Measurements from ENCODE around the gene SLC15A3. TPM values are rescaled to one million over a fixed set of nuclear protein-coding genes. Genes with fewer than 3 reads are reported as not detected.

The SLC15A3 gene
- polyA plus RNA-seq, 3 donors: 27.1 to 121 (median 35.0) TPM

GRCh38 chr11:60939855-60940254 lies 12.1 kb downstream of the SLC15A3 start:
- WGBS (ENCODE audit: insufficient coverage): no CpG with 5 or more reads among the region's 2 CpGs
- H3K4me1 Mint-ChIP-seq: peaks cover 9% of the 10 kb centered on the region
- peaks cover 100% of the 10 kb centered on the region for H4K20me1 ChIP-seq (ENCODE audit: insufficient read depth, low read length)
- no peak overlapping the region for H3K4me3 ChIP-seq (replicated peaks in 1 of 3; ENCODE audit: low read depth in 2 of 3, low read length in 3 of 3)
- H2AFZ ChIP-seq (ENCODE audit: insufficient read depth, low read depth, low read length, poor library complexity, severe bottlenecking): no peak overlapping the region
- no peaks in the 10 kb centered on the region for H3K4me1 ChIP-seq (ENCODE audit: control insufficient read depth in 1 of 2, insufficient read depth in 2 of 2, low read length in 2 of 2)
- H3K27ac Mint-ChIP-seq: no peak overlapping the region
- intact Hi-C loops (cut with micrococcal nuclease): no loop called here
- no peak for DNase-seq
- peaks cover 10% of the 10 kb centered on the region for H3K79me2 ChIP-seq (ENCODE audit: insufficient read depth, low read length)
- H3K9me3 Mint-ChIP-seq: peaks cover 0 to 2% (median 0%) of the 10 kb centered on the region in 7 donors
- peaks cover 1 to 4% (median 1%) of the 10 kb centered on the region in 3 donors for H3K27me3 Mint-ChIP-seq (ENCODE audit: low read depth in 3 of 3)
- H3K27ac ChIP-seq (ENCODE audit: low read depth in 1 of 2, low read length in 2 of 2): no peak overlapping the region
- H3K9me3 ChIP-seq (replicated peaks in 1 of 2; ENCODE audit: control insufficient read depth in 1 of 2, insufficient read depth in 1 of 2, low read length in 2 of 2): no peaks in the 10 kb centered on the region
- H3K36me3 Mint-ChIP-seq: peaks cover 81 to 87% of the 10 kb centered on the region in 2 donors
- no peak for TF ChIP-seq CTCF (IDR thresholded peaks at IDR 0.05)
- no peak overlapping the region for H3K4me3 Mint-ChIP-seq
- H3K4me2 ChIP-seq (replicated peaks; ENCODE audit: extremely low read depth, low read length, poor library complexity, severe bottlenecking): no peak overlapping the region
- no peak overlapping the region for H3K9ac ChIP-seq (ENCODE audit: insufficient read depth, low read length, poor library complexity, severe bottlenecking)
- H3K36me3 ChIP-seq (replicated peaks in 1 of 2; ENCODE audit: control insufficient read depth in 1 of 2, insufficient read depth in 2 of 2, low read length in 2 of 2): peaks cover 84 to 85% of the 10 kb centered on the region in 2 donors
- no peaks in the 10 kb centered on the region for H3K27me3 ChIP-seq (ENCODE audit: control insufficient read depth in 2 of 2, insufficient read depth in 2 of 2, low read length in 2 of 2)

GRCh38 chr11:60939301-60939700 lies 12.7 kb downstream of the SLC15A3 start:
- no peak overlapping the region for H3K4me2 ChIP-seq (replicated peaks; ENCODE audit: extremely low read depth, low read length, poor library complexity, severe bottlenecking)
- H4K20me1 ChIP-seq (ENCODE audit: insufficient read depth, low read length): peaks cover 100% of the 10 kb centered on the region
- H2AFZ ChIP-seq (ENCODE audit: insufficient read depth, low read depth, low read length, poor library complexity, severe bottlenecking): no peak overlapping the region
- Mint-ChIP-seq H3K36me3 (peaks cover 76 to 81% of the 10 kb centered on the region in 2 donors), H3K4me3 (no peak overlapping the region), H3K27ac (no peak overlapping the region), H3K9me3 (peaks cover 0 to 4% (median 0%) of the 10 kb centered on the region in 7 donors), H3K27me3 (ENCODE audit: low read depth in 3 of 3) (peaks cover 1 to 4% (median 1%) of the 10 kb centered on the region in 3 donors), H3K4me1 (peaks cover 7% of the 10 kb centered on the region)
- H3K27ac ChIP-seq (ENCODE audit: low read depth in 1 of 2, low read length in 2 of 2): no peak overlapping the region
- no peaks in the 10 kb centered on the region for H3K27me3 ChIP-seq (ENCODE audit: control insufficient read depth in 2 of 2, insufficient read depth in 2 of 2, low read length in 2 of 2)
- no peak for TF ChIP-seq CTCF (IDR thresholded peaks at IDR 0.05)
- H3K4me3 ChIP-seq (replicated peaks in 1 of 3; ENCODE audit: low read depth in 2 of 3, low read length in 3 of 3): no peak overlapping the region
- H3K36me3 ChIP-seq (replicated peaks in 1 of 2; ENCODE audit: control insufficient read depth in 1 of 2, insufficient read depth in 2 of 2, low read length in 2 of 2): peaks cover 79 to 80% of the 10 kb centered on the region in 2 donors
- WGBS (ENCODE audit: insufficient coverage): 97% methylated on average over 7 of the region's 7 CpGs
- H3K79me2 ChIP-seq (ENCODE audit: insufficient read depth, low read length): peaks cover 5% of the 10 kb centered on the region
- intact Hi-C loops (cut with micrococcal nuclease): no loop called here
- H3K9me3 ChIP-seq (replicated peaks in 1 of 2; ENCODE audit: control insufficient read depth in 1 of 2, insufficient read depth in 1 of 2, low read length in 2 of 2): no peaks in the 10 kb centered on the region
- H3K4me1 ChIP-seq (ENCODE audit: control insufficient read depth in 1 of 2, insufficient read depth in 2 of 2, low read length in 2 of 2): no peaks in the 10 kb centered on the region
- DNase-seq: no peak
- no peak overlapping the region for H3K9ac ChIP-seq (ENCODE audit: insufficient read depth, low read length, poor library complexity, severe bottlenecking)

Data from CD14-positive monocyte (primary cell).